ENCODE data around the gene RAB7B. TPM values are rescaled to one million over a fixed set of nuclear protein-coding genes. Genes with fewer than 3 reads are reported as not detected.

RAB7B gene
- total and polyA plus RNA-seq, 2 donors from 2014 or later, result 0.73 to 2.0 TPM

DNA sequence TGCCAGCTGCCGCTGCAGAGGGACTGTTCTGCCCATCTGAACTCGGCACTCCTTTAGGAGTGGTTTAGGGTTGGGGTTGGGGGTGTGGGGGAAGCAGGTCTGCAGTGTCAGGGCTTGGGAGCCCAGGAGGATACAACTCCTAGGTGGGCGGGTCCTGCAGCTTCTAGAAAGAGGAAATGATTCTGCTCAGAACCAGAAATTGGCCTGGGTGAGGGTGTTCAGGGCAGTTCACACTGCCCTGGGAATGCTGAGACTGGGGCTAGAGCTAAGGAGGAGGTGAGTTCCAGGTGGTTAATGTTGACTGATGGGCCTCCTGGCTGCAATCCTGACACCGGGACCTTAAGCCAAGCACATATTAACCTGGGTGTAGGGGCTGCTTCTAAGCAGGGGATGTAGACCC is 55.2 kb downstream of the RAB7B start:
- DNase-seq, result no peak
- H3K27ac ChIP-seq (ENCODE audit: low read depth in 2 of 2, low read length in 2 of 2), result no peak overlapping the region
- intact Hi-C loops (cut with DNase I), result no loop called here
- H3K4me3 ChIP-seq (ENCODE audit: low read length in 3 of 3), result no peak overlapping the region
- H3K9me3 ChIP-seq (ENCODE audit: control insufficient read depth in 2 of 3, insufficient read depth in 1 of 3, low read length in 3 of 3), result no peaks in the 10 kb centered on the region
- no peaks in the 10 kb centered on the region for H3K27me3 ChIP-seq (ENCODE audit: control insufficient read depth, insufficient read depth, low read length)
- no peaks in the 10 kb centered on the region for H3K36me3 ChIP-seq (ENCODE audit: control insufficient read depth in 2 of 3, insufficient read depth in 3 of 3, low read length in 3 of 3)
- FAIRE-seq, result no peak
- no peaks in the 10 kb centered on the region for H3K4me1 ChIP-seq (ENCODE audit: control insufficient read depth in 2 of 3, insufficient read depth in 2 of 3, low read depth in 1 of 3, low read length in 3 of 3)
- H3K9ac ChIP-seq (ENCODE audit: low read length in 3 of 3), result no peak overlapping the region
- TF ChIP-seq CTCF (IDR thresholded peaks at IDR 0.05; ENCODE audit: borderline replicate concordance, extremely low read depth, insufficient read depth), result no peak

- Histone ChIP-seq H3K27me3 (ENCODE audit: control insufficient read depth, insufficient read depth, low read length) (no peaks in the 10 kb centered on the region), H3K27ac (ENCODE audit: low read depth in 2 of 2, low read length in 2 of 2) (no peak overlapping the region), H3K36me3 (ENCODE audit: control insufficient read depth in 2 of 3, insufficient read depth in 3 of 3, low read length in 3 of 3) (no peaks in the 10 kb centered on the region), H3K9ac (ENCODE audit: low read length in 3 of 3) (no peak overlapping the region), H3K4me3 (ENCODE audit: low read length in 3 of 3) (no peak overlapping the region), H3K9me3 (ENCODE audit: control insufficient read depth in 2 of 3, insufficient read depth in 1 of 3, low read length in 3 of 3) (no peaks in the 10 kb centered on the region), H3K4me1 (ENCODE audit: control insufficient read depth in 2 of 3, insufficient read depth in 2 of 3, low read depth in 1 of 3, low read length in 3 of 3) (no peaks in the 10 kb centered on the region)
- DNase-seq (no peak), FAIRE-seq (no peak)
- intact Hi-C loops (cut with DNase I), result no loop called here
- no peak for TF ChIP-seq CTCF (IDR thresholded peaks at IDR 0.05; ENCODE audit: borderline replicate concordance, extremely low read depth, insufficient read depth)
These were observed 56.2 kb downstream of the RAB7B start for GRCh38 chr1:205947024-205947423.

DNA sequence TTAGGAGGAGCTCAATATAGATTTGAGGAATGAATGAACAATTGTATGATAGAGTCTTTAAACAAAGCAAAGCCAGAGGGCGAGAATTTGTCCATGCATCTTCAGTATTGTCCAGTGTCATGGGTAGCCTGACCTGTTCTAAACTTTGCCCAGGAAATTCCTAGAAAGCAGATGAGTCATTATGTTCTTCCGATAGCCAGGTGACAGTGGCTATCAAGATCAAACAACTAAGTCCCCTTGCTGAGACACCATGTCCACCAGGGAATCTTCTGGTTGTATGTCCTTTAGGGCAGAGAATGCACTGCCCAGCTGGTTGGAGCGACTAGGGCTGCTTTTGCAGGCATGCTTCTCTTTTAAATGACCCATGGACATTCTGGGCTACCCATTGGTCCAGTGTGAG is 58.1 kb downstream of the RAB7B start:
- H3K9ac ChIP-seq (ENCODE audit: low read length in 3 of 3), result no peak overlapping the region
- intact Hi-C loops (cut with DNase I), result no loop called here
- H3K27ac ChIP-seq (ENCODE audit: low read depth in 2 of 2, low read length in 2 of 2), result no peak overlapping the region
- no peaks in the 10 kb centered on the region for H3K4me1 ChIP-seq (ENCODE audit: control insufficient read depth in 2 of 3, insufficient read depth in 2 of 3, low read depth in 1 of 3, low read length in 3 of 3)
- H3K27me3 ChIP-seq (ENCODE audit: control insufficient read depth, insufficient read depth, low read length), result no peaks in the 10 kb centered on the region
- DNase-seq, result no peak
- FAIRE-seq, result no peak
- no peak for TF ChIP-seq CTCF (IDR thresholded peaks at IDR 0.05; ENCODE audit: borderline replicate concordance, extremely low read depth, insufficient read depth)
- no peak overlapping the region for H3K4me3 ChIP-seq (ENCODE audit: low read length in 3 of 3)
- no peaks in the 10 kb centered on the region for H3K36me3 ChIP-seq (ENCODE audit: control insufficient read depth in 2 of 3, insufficient read depth in 3 of 3, low read length in 3 of 3)
- H3K9me3 ChIP-seq (ENCODE audit: control insufficient read depth in 2 of 3, insufficient read depth in 1 of 3, low read length in 3 of 3), result no peaks in the 10 kb centered on the region

DNA sequence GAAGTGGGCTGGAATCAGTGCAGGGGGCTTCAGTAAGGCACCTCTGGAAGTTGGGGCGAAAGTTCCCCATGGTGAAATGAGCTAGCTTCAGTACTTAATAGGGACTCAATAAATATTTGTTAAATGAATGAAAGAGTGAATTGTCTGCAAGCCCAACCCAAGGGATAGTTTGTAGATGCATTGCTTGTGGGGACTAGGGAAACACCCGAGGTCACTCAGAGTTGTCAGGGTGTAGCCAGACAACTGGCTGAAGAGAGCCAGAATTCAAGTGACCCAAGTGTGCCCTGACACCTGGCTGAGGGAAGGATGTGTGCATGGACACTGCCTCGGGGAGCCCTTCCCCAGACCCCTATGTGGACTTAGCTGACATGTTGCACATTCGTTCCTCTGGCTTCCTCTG is 58.7 kb downstream of the RAB7B start:
- no peaks in the 10 kb centered on the region for H3K36me3 ChIP-seq (ENCODE audit: control insufficient read depth in 2 of 3, insufficient read depth in 3 of 3, low read length in 3 of 3)
- H3K4me1 ChIP-seq (ENCODE audit: control insufficient read depth in 2 of 3, insufficient read depth in 2 of 3, low read depth in 1 of 3, low read length in 3 of 3), result no peaks in the 10 kb centered on the region
- no peak overlapping the region for H3K4me3 ChIP-seq (ENCODE audit: low read length in 3 of 3)
- H3K27ac ChIP-seq (ENCODE audit: low read depth in 2 of 2, low read length in 2 of 2), result no peak overlapping the region
- DNase-seq, result no peak
- no peak for FAIRE-seq
- H3K27me3 ChIP-seq (ENCODE audit: control insufficient read depth, insufficient read depth, low read length), result no peaks in the 10 kb centered on the region
- intact Hi-C loops (cut with DNase I), result no loop called here
- no peak for TF ChIP-seq CTCF (IDR thresholded peaks at IDR 0.05; ENCODE audit: borderline replicate concordance, extremely low read depth, insufficient read depth)
- no peak overlapping the region for H3K9ac ChIP-seq (ENCODE audit: low read length in 3 of 3)
- no peaks in the 10 kb centered on the region for H3K9me3 ChIP-seq (ENCODE audit: control insufficient read depth in 2 of 3, insufficient read depth in 1 of 3, low read length in 3 of 3)

Measured in kidney (tissue), 14 donors.